Suprapubic skin (tissue), 4 donors: Measurements from ENCODE around the gene SSR3. TPM values are rescaled to one million over a fixed set of nuclear protein-coding genes. Genes with fewer than 3 reads are reported as not detected.

Experiments used
- DNase-seq, 2 donors: peaks; one replicate each; pipeline ENCODE4 v3.0.0-alpha.2; 2019; ENCODE audit warnings: low spot score in 2 of 2
- H3K27ac ChIP-seq: fragments of 200-600 bp; sonication (generic); one replicate; pipeline ENCODE4 v1.5.1; 2019
- H3K27me3 ChIP-seq: fragments of 200-600 bp; sonication (generic); one replicate; pipeline ENCODE4 v1.5.1; 2019
- H3K36me3 ChIP-seq: fragments of 200-600 bp; sonication (generic); one replicate; pipeline ENCODE4 v1.5.1; 2019
- H3K4me1 ChIP-seq: fragments of 200-600 bp; sonication (generic); one replicate; pipeline ENCODE4 v1.5.1; 2019
- H3K4me3 ChIP-seq: fragments of 200-600 bp; sonication (generic); one replicate; pipeline ENCODE4 v1.5.1; 2019; ENCODE audit warnings: mild to moderate bottlenecking
- H3K9me3 ChIP-seq: fragments of 200-600 bp; sonication (generic); one replicate; pipeline ENCODE4 v1.5.1; 2019
- EP300 ChIP-seq: sonication (generic); formaldehyde crosslinking; IDR thresholded peaks from one replicate; pipeline ENCODE4 v1.6.1; 2017; ENCODE audit warnings: antibody characterized with exemption
- POLR2A ChIP-seq, 2 donors: fragments of 450-650 bp; IDR thresholded peaks; one replicate each; pipeline ENCODE4 v1.6.1; 2017; ENCODE audit warnings: antibody characterized with exemption in 2 of 2, mild to moderate bottlenecking in 2 of 2, moderate library complexity in 2 of 2
- POLR2AphosphoS5 ChIP-seq, 3 donors: sonication (generic); formaldehyde crosslinking; IDR thresholded peaks; one replicate each; pipeline ENCODE4 v1.6.1; 2017; ENCODE audit warnings: antibody characterized with exemption in 3 of 3
- WGBS: methylation state at CpG from one replicate; pipeline ENCODE4 v1.1.5; 2018; 5-methylcytosine and 5-hydroxymethylcytosine counted together
- total RNA-seq, 4 donors: library from RNA; depleted of rRNA; stranded (reverse); fragments of >200 nt; gene quantifications; one replicate each; pipeline ENCODE4 v1.1.0, GENCODE V29; 2016
- TF ChIP-seq, protein P1 (sequence below), 2 donors: fragments of 200-600 bp in 1 of 2; fragments of 450-650 bp in 1 of 2; sonication (generic) in 1 of 2; IDR thresholded peaks; one replicate each; pipeline ENCODE4 v1.5.1; 2016 to 2019; ENCODE audit warnings: antibody characterized with exemption in 2 of 2, mild to moderate bottlenecking in 1 of 2, moderate library complexity in 1 of 2

The SSR3 gene
- total RNA-seq, 4 donors from 2014 or later = 56.4 to 72.9 (median 62.4) TPM

DNA sequence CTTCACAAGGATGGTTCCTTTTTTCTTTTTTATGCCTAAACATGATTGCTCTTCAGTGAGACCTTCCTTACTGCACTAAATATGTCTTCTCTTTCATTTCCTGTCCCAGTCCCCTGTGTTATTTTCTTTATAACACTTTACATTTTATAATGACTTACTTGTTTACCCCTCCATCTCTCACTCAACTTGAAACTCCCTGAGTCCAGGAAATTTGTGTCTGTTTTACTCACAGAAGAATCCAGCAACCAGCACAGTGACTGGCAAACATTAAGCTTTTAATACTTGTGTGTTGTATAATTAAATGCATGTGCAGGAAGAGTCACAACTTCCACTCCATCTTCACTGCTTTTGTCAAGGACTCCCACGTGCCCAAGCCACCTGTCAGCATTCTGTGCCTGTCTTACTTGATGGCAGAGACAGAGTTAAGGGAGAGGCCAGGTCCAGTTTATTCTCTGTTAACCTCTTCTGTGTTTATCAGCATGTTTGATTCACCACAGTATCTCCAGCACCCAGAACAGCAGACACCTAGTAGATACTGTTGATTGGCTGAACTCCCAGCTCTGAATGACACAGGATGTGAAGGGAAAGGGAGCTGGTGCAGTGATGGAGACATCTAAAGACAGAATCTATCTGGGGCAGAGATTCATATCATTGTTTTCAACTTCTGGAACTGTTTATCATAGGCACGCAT is 42.8 kb downstream of the SSR3 start:
- Histone ChIP-seq H3K4me3 (no peak overlapping the region), H3K4me1 (peaks cover 5% of the 10 kb centered on the region), H3K9me3 (no peaks in the 10 kb centered on the region), H3K36me3 (no peaks in the 10 kb centered on the region), H3K27me3 (no peaks in the 10 kb centered on the region), H3K27ac (no peak overlapping the region)
- TF ChIP-seq POLR2A (IDR thresholded peaks at IDR 0.05) (no peak), POLR2AphosphoS5 (IDR thresholded peaks at IDR 0.05) (no peak)
- no peak for DNase-seq
- 66% methylated on average over 2 of the region's 2 CpGs for WGBS

DNA sequence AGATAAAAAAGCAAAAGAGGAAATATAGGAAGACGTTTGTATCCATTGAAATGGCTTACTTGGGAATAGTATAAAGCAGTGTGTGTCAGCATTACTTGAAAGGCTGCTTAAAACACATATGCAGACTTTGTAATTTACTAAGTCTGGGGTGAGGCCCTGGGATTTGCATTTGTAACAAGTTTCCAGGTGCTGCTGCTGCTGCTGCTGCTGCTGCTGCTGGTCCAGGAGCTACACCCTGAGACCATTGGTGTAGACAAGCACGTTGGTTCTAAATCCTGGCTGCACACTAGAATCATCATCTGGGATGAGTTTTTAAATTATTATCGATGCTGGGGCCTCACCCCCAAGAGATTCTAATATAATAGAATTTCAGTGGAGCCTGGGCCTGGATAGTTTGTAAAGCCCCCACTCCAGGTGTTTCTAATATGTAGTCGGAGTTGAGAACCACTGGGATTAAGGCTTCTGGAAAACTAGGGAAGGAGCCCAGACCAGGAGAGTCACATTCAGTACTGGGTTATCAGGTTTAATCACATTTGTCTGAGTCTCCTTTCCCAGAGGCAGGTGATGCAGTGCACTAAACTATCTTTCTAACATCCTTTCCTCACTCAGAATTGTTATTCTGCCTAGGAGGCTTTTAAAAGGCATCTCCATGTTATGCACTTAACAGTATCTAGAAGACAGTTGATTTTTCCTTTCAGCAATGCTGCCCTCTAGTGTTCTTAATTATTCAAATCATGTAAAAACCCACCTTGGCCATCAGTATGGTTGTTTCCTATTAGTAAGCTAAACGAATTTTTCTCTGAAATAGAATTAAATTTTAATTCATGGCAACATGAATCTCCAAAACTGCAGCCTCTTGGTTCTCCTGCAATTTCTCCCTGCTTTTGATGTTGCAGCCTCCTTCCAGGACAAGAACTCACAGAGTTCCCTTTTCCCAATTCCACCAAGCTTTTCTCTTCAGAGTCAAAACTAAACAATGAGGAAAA is 45.4 kb downstream of the SSR3 start:
- 63% methylated on average over 5 of the region's 5 CpGs for WGBS
- TF ChIP-seq POLR2AphosphoS5 (IDR thresholded peaks at IDR 0.05) = no peak
- TF ChIP-seq, protein P1, sequence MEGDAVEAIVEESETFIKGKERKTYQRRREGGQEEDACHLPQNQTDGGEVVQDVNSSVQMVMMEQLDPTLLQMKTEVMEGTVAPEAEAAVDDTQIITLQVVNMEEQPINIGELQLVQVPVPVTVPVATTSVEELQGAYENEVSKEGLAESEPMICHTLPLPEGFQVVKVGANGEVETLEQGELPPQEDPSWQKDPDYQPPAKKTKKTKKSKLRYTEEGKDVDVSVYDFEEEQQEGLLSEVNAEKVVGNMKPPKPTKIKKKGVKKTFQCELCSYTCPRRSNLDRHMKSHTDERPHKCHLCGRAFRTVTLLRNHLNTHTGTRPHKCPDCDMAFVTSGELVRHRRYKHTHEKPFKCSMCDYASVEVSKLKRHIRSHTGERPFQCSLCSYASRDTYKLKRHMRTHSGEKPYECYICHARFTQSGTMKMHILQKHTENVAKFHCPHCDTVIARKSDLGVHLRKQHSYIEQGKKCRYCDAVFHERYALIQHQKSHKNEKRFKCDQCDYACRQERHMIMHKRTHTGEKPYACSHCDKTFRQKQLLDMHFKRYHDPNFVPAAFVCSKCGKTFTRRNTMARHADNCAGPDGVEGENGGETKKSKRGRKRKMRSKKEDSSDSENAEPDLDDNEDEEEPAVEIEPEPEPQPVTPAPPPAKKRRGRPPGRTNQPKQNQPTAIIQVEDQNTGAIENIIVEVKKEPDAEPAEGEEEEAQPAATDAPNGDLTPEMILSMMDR (IDR thresholded peaks at IDR 0.05) = peak; percentile 38 to 43
- TF ChIP-seq POLR2A (IDR thresholded peaks at IDR 0.05) = no peak
- TF ChIP-seq EP300 = no peak
- Histone ChIP-seq H3K36me3 (no peaks in the 10 kb centered on the region), H3K9me3 (no peaks in the 10 kb centered on the region), H3K27ac (no peak overlapping the region), H3K27me3 (no peaks in the 10 kb centered on the region), H3K4me1 (peaks cover 2% of the 10 kb centered on the region), H3K4me3 (no peak overlapping the region)
- no peak for DNase-seq

DNA sequence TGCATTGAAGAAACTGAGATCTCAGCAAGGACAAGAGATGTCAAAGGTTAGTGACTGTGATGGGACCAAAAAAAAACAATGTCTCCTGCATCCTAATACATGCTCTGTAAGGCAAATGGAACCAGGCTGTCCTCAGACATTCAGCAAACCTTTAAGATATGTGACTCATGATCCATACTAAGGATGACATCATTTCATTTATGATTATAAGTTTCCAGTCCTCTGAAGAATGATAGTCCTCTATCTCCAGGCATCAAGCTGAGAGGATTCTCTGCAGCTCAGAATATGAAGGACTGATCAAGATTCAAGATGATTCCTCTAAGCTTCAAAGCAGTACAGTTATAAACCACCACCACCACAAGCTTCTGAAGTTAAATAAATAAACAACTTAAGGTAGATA is 47.6 kb downstream of the SSR3 start:
- H3K9me3 ChIP-seq = no peaks in the 10 kb centered on the region
- H3K27ac ChIP-seq = no peak overlapping the region
- H3K4me1 ChIP-seq = no peaks in the 10 kb centered on the region
- TF ChIP-seq EP300 = no peak
- no peak for TF ChIP-seq POLR2AphosphoS5 (IDR thresholded peaks at IDR 0.05)
- TF ChIP-seq, protein P1 (IDR thresholded peaks at IDR 0.05) = no peak
- no peak for TF ChIP-seq POLR2A (IDR thresholded peaks at IDR 0.05)
- no peak for DNase-seq
- no peaks in the 10 kb centered on the region for H3K36me3 ChIP-seq
- H3K27me3 ChIP-seq = no peaks in the 10 kb centered on the region
- H3K4me3 ChIP-seq = no peak overlapping the region

DNA sequence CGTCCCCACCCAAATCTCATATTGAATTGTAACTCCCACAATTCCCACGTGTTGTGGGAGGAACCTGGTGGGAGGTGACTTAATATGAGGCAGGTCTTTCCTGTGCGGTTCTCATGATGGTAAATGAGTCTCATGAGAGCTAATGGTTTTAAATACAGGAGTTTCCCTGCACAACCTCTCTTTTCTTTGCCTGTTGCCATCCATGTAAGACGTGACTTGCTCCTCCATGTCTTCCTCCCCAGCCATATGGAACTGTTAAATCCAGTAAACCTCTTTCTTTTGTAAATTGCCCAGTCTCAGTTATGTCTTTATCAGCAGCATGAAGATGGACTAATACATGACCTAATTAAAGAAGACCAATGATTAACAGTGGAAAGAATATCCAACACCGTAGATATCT is 56.6 kb downstream of the SSR3 start:
- H3K36me3 ChIP-seq = no peaks in the 10 kb centered on the region
- no peaks in the 10 kb centered on the region for H3K9me3 ChIP-seq
- no peaks in the 10 kb centered on the region for H3K4me1 ChIP-seq
- TF ChIP-seq, protein P1 (IDR thresholded peaks at IDR 0.05) = no peak
- no peak for TF ChIP-seq POLR2A (IDR thresholded peaks at IDR 0.05)
- no peak for TF ChIP-seq POLR2AphosphoS5 (IDR thresholded peaks at IDR 0.05)
- TF ChIP-seq EP300 = no peak
- 84% methylated on average over 5 of the region's 5 CpGs for whole genome bisulfite sequencing
- H3K27me3 ChIP-seq = no peaks in the 10 kb centered on the region
- no peak overlapping the region for H3K27ac ChIP-seq
- DNase-seq = no peak
- H3K4me3 ChIP-seq = no peak overlapping the region

DNA sequence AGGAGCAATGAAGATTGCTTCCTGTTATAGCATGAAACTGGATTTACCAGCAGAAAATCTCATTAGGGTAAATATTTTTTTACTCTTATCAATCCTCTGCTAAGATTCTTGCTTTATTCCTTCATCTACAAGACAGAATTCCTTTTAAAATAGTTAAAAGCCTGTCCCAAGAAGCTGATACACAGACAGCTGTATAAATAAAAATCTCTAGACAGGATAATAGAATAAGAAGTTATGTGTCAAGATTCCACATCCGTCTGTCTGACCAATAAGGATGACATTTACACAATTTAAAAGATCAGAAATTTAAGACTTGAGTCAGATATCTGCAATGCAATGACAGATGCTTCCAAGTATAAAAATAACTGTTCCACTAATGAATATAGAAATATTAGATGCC is 57.6 kb downstream of the SSR3 start:
- no peaks in the 10 kb centered on the region for H3K27me3 ChIP-seq
- 61% methylated on average over 1 of the region's 1 CpG for WGBS
- no peaks in the 10 kb centered on the region for H3K9me3 ChIP-seq
- DNase-seq = no peak
- no peaks in the 10 kb centered on the region for H3K4me1 ChIP-seq
- no peak overlapping the region for H3K4me3 ChIP-seq
- no peak overlapping the region for H3K27ac ChIP-seq
- TF ChIP-seq POLR2AphosphoS5 (IDR thresholded peaks at IDR 0.05) = no peak
- TF ChIP-seq EP300 = no peak
- TF ChIP-seq, protein P1 (IDR thresholded peaks at IDR 0.05) = no peak
- TF ChIP-seq POLR2A (IDR thresholded peaks at IDR 0.05) = no peak
- H3K36me3 ChIP-seq = no peaks in the 10 kb centered on the region
